ENCODE data around the gene CD46. TPM values are rescaled to one million over a fixed set of nuclear protein-coding genes. Genes with fewer than 3 reads are reported as not detected.
A peak's percentile ranks its signal among the peaks of the same experiment; 100 is the strongest.
"Not testable (repeated sequence)": the region's sequence is repeated elsewhere in the genome, so short reads cannot be mapped to it uniquely, and the experiment has no call there.

Gene CD46
- total RNA-seq (69.7 TPM), polyA plus RNA-seq (152 TPM)
- long read RNA-seq, donor 1, partial matches to known transcripts = 6 of 7 reads
- long read RNA-seq, donor 1, other reads (novel, unspliced or antisense) = 0 of 7 reads
- long read RNA-seq, donor 2, transcript CD46-203 (12 exons, 3,233 nt) = minor isoform, 5 of 41 reads
- long read RNA-seq, donor 2, transcript CD46-207 (12 exons, 3,281 nt) = major isoform, 6 of 41 reads
- long read RNA-seq, donor 2, partial matches to known transcripts = 17 of 41 reads
- long read RNA-seq, donor 2, other reads (novel, unspliced or antisense) = 0 of 41 reads
- long read RNA-seq, donor 3, transcript CD46-203 (12 exons, 3,233 nt) = major isoform, 6 of 50 reads
- long read RNA-seq, donor 3, partial matches to known transcripts = 30 of 50 reads
- long read RNA-seq, donor 3, other reads (novel, unspliced or antisense) = 0 of 50 reads
- long read RNA-seq, donor 4, partial matches to known transcripts = 14 of 27 reads
- long read RNA-seq, donor 4, other reads (novel, unspliced or antisense) = 0 of 27 reads
- long read RNA-seq, donor 5, transcript CD46-203 (12 exons, 3,233 nt) = minor isoform, 5 of 65 reads
- long read RNA-seq, donor 5, transcript CD46-204 (11 exons, 3,188 nt) = major isoform, 10 of 65 reads
- long read RNA-seq, donor 5, transcript CD46-207 (12 exons, 3,281 nt) = minor isoform, 5 of 65 reads
- long read RNA-seq, donor 5, partial matches to known transcripts = 34 of 65 reads
- long read RNA-seq, donor 5, other reads (novel, unspliced or antisense) = 0 of 65 reads
- long read RNA-seq, donor 6, partial matches to known transcripts = 23 of 37 reads
- long read RNA-seq, donor 6, other reads (novel, unspliced or antisense) = 0 of 37 reads
- long read RNA-seq, donor 7, transcript CD46-204 (11 exons, 3,188 nt) = major isoform, 11 of 86 reads
- long read RNA-seq, donor 7, partial matches to known transcripts = 59 of 86 reads
- long read RNA-seq, donor 7, other reads (novel, unspliced or antisense) = 0 of 86 reads
- long read RNA-seq, donor 8, partial matches to known transcripts = 0 of 9 reads
- long read RNA-seq, donor 8, other reads (novel, unspliced or antisense) = 0 of 9 reads
- long read RNA-seq, donor 9, partial matches to known transcripts = 11 of 22 reads
- long read RNA-seq, donor 9, other reads (novel, unspliced or antisense) = 0 of 22 reads
- long read RNA-seq, donor 10, transcript CD46-204 (11 exons, 3,188 nt) = major isoform, 7 of 25 reads
- long read RNA-seq, donor 10, transcript CD46-203 (12 exons, 3,233 nt) = minor isoform, 5 of 25 reads
- long read RNA-seq, donor 10, partial matches to known transcripts = 9 of 25 reads
- long read RNA-seq, donor 10, other reads (novel, unspliced or antisense) = 0 of 25 reads

DNA sequence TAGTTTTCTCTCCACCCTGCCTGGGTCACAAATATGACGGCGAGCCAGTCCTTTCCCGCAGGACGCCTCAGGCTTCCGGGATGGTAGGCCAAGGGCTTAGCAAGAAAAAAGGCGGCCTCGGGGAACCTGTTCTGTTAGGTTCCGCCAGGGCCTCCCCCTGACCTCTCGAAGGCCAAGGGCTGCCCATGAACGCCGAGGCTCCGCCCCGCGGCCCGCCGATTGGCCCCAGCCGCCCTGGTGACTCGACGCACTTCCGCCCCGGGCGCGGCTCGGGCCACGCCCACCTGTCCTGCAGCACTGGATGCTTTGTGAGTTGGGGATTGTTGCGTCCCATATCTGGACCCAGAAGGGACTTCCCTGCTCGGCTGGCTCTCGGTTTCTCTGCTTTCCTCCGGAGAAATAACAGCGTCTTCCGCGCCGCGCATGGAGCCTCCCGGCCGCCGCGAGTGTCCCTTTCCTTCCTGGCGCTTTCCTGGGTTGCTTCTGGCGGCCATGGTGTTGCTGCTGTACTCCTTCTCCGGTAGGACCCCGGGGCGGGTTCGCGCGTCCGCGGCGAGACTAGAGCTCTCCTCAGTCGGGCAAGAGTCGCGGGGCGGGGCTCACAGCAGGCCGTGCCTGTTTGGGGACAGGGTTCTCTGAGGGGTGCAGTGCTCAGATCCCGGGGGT lies at the start of gene CD46:
CD46 (plus strand) TSS at position 265 of the 666 bp plus-strand sequence; CDS start at position 424, 159 bp downstream.
- no peaks in the 10 kb centered on the region for H3K27me3 ChIP-seq (ENCODE audit: control insufficient read depth in 2 of 2, insufficient read depth in 1 of 2, low read length in 1 of 2)
- peak within 1 kb of the TSS; percentile 80 to 91 for H3K27ac ChIP-seq (ENCODE audit: low read depth in 1 of 2, low read length in 1 of 2)
- peak; percentile 75 to 95 (median 89) for DNase-seq (ENCODE audit: low read depth in 6 of 9, low spot score in 9 of 9)
- peaks cover 14 to 40% of the 10 kb centered on the region in 2 donors for H3K4me1 ChIP-seq (ENCODE audit: control insufficient read depth in 2 of 2, insufficient read depth in 2 of 2, low read length in 2 of 2)
- WGBS = under 1% methylated on average over 55 of the region's 55 CpGs
- no peaks in the 10 kb centered on the region for H3K36me3 ChIP-seq (ENCODE audit: control insufficient read depth in 2 of 2, insufficient read depth in 2 of 2, low read length in 1 of 2)
- H3K4me3 ChIP-seq (ENCODE audit: low read length in 2 of 2) = peak within 1 kb of the TSS; percentile 93
- peaks cover 1 to 4% of the 10 kb centered on the region in 2 donors for H3K9me3 ChIP-seq (ENCODE audit: control insufficient read depth in 2 of 2, insufficient read depth in 1 of 2, low read length in 1 of 2)

DNA sequence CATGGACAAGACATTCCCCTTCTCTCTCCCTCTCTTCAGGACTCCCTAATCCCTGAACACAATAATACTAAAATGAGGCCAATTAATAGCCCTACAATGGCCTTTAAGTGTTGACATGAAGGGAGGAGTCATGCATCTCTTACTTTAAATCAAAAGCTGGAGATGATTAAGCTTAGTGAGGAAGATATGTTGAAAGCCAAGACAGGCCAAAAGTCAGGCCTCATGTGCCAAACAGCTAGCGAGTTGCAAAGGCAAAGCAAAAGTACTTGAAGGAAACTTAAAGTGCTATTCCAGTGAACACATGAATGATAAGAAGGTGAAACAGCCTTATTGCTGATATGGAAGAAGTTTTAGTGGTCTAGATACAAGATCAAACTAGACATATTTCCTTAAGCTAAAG lies 49.5 kb upstream of the CD46 start:
- Histone ChIP-seq H3K4me1 (ENCODE audit: control insufficient read depth in 2 of 2, insufficient read depth in 2 of 2, low read length in 2 of 2) (no peaks in the 10 kb centered on the region), H3K27ac (ENCODE audit: low read depth in 1 of 2, low read length in 1 of 2) (no peak overlapping the region), H3K27me3 (ENCODE audit: control insufficient read depth in 2 of 2, insufficient read depth in 1 of 2, low read length in 1 of 2) (no peaks in the 10 kb centered on the region), H3K9me3 (ENCODE audit: control insufficient read depth in 2 of 2, insufficient read depth in 1 of 2, low read length in 1 of 2) (no peaks in the 10 kb centered on the region), H3K4me3 (ENCODE audit: low read length in 2 of 2) (no peak overlapping the region), H3K36me3 (ENCODE audit: control insufficient read depth in 2 of 2, insufficient read depth in 2 of 2, low read length in 1 of 2) (no peaks in the 10 kb centered on the region)
- WGBS = 99% methylated on average over 1 of the region's 1 CpG
- DNase-seq (ENCODE audit: low read depth in 6 of 9, low spot score in 9 of 9) = no peak

DNA sequence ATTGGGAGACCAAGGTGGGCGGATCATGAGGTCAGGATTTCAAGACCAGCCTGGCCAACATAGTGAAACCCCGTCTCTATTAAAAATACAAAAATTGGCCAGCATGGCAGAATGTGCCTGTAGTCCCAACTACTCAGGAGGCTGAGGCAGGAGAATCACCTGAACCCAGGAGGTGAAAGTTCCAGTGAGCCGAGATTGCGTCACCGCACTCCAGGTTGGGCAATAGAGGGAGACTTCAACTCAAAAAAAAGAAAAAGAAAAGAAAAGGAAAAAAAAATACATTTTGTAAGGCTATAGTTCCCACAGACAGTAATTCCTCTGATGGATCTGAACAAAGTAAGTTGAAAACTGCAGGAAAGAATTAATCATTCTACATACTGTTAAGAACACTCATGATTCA lies 48.1 kb upstream of the CD46 start:
- Histone ChIP-seq H3K4me3 (ENCODE audit: low read length in 2 of 2) (no peak overlapping the region), H3K27ac (ENCODE audit: low read depth in 1 of 2, low read length in 1 of 2) (no peak overlapping the region), H3K27me3 (ENCODE audit: control insufficient read depth in 2 of 2, insufficient read depth in 1 of 2, low read length in 1 of 2) (no peaks in the 10 kb centered on the region), H3K4me1 (ENCODE audit: control insufficient read depth in 2 of 2, insufficient read depth in 2 of 2, low read length in 2 of 2) (no peaks in the 10 kb centered on the region), H3K36me3 (ENCODE audit: control insufficient read depth in 2 of 2, insufficient read depth in 2 of 2, low read length in 1 of 2) (no peaks in the 10 kb centered on the region), H3K9me3 (ENCODE audit: control insufficient read depth in 2 of 2, insufficient read depth in 1 of 2, low read length in 1 of 2) (no peaks in the 10 kb centered on the region)
- no peak for DNase-seq (ENCODE audit: low read depth in 6 of 9, low spot score in 9 of 9)
- 89% methylated on average over 5 of the region's 5 CpGs for WGBS

DNA sequence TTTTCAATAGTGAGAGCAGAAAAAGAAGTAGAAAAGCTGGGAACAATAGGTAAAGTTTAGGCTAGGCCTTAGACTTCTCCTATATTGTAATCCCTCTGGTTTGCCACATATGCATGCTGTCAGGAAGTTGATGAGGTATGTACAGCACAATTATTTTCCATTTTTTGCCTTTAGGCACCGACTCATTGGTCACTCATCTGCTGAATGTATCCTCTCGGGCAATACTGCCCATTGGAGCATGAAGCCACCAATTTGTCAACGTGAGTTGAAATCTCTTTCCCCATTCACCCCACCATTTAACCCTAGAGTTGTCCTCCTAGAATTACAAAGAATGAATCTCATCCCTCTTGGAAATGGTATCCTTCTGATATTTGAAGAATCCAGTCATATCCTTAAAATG lies 43.9 kb upstream of the CD46 start:
- H3K4me3 ChIP-seq (ENCODE audit: low read length in 2 of 2); H3K4me1 ChIP-seq (ENCODE audit: control insufficient read depth in 2 of 2, insufficient read depth in 2 of 2, low read length in 2 of 2); DNase-seq (ENCODE audit: low read depth in 6 of 9, low spot score in 9 of 9); H3K36me3 ChIP-seq (ENCODE audit: control insufficient read depth in 2 of 2, insufficient read depth in 2 of 2, low read length in 1 of 2); H3K27ac ChIP-seq (ENCODE audit: low read depth in 1 of 2, low read length in 1 of 2); H3K27me3 ChIP-seq (ENCODE audit: control insufficient read depth in 2 of 2, insufficient read depth in 1 of 2, low read length in 1 of 2); H3K9me3 ChIP-seq (ENCODE audit: control insufficient read depth in 2 of 2, insufficient read depth in 1 of 2, low read length in 1 of 2): not testable (repeated sequence)
- 92% methylated on average over 3 of the region's 3 CpGs for WGBS

DNA sequence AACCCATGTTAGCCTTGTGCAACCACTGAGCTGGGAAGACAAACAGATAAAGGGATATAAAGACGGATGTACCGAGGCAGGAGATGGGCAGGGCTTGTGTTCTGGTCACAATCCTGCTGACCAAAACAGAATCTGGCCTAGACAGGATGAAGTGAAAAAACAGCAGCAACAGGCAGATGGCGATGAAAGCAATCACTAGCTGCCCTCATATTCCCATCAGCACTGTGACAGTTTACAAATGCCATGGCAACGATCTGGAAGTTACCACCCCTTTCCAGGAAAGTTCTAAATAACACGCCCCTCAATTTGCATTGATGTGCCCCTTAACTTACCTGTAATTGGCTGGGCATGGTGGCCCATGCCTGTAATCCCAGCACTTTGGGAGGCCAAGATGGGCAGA lies 40.6 kb upstream of the CD46 start:
- no peaks in the 10 kb centered on the region for H3K4me1 ChIP-seq (ENCODE audit: control insufficient read depth in 2 of 2, insufficient read depth in 2 of 2, low read length in 2 of 2)
- no peaks in the 10 kb centered on the region for H3K36me3 ChIP-seq (ENCODE audit: control insufficient read depth in 2 of 2, insufficient read depth in 2 of 2, low read length in 1 of 2)
- H3K4me3 ChIP-seq (ENCODE audit: low read length in 2 of 2) = no peak overlapping the region
- no peak overlapping the region for H3K27ac ChIP-seq (ENCODE audit: low read depth in 1 of 2, low read length in 1 of 2)
- H3K9me3 ChIP-seq (ENCODE audit: control insufficient read depth in 2 of 2, insufficient read depth in 1 of 2, low read length in 1 of 2) = no peaks in the 10 kb centered on the region
- 93% methylated on average over 5 of the region's 5 CpGs for WGBS
- DNase-seq (ENCODE audit: low read depth in 6 of 9, low spot score in 9 of 9) = no peak
- no peaks in the 10 kb centered on the region for H3K27me3 ChIP-seq (ENCODE audit: control insufficient read depth in 2 of 2, insufficient read depth in 1 of 2, low read length in 1 of 2)

DNA sequence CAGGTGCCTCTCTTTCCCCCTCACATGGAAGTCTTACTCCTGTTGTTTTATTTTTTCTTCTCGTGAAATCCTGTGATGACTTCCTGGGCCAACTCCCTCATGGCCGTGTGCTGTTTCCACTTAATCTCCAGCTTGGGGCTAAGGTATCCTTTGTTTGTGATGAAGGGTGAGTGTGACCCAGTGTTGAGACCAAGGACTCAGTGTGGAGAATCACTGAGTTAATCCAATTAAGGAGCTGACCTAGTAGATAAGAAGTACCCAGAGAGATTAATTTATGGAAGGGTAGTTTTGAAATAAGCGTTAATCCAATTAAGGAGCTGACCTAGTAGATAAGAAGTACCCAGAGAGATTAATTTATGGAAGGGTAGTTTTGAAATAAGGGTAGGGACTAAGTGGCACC lies 39.2 kb upstream of the CD46 start:
- H3K4me1 ChIP-seq (ENCODE audit: control insufficient read depth in 2 of 2, insufficient read depth in 2 of 2, low read length in 2 of 2); H3K27ac ChIP-seq (ENCODE audit: low read depth in 1 of 2, low read length in 1 of 2); H3K27me3 ChIP-seq (ENCODE audit: control insufficient read depth in 2 of 2, insufficient read depth in 1 of 2, low read length in 1 of 2); DNase-seq (ENCODE audit: low read depth in 6 of 9, low spot score in 9 of 9); H3K9me3 ChIP-seq (ENCODE audit: control insufficient read depth in 2 of 2, insufficient read depth in 1 of 2, low read length in 1 of 2); H3K4me3 ChIP-seq (ENCODE audit: low read length in 2 of 2); H3K36me3 ChIP-seq (ENCODE audit: control insufficient read depth in 2 of 2, insufficient read depth in 2 of 2, low read length in 1 of 2): not testable (repeated sequence)
- WGBS = 98% methylated on average over 3 of the region's 3 CpGs

DNA sequence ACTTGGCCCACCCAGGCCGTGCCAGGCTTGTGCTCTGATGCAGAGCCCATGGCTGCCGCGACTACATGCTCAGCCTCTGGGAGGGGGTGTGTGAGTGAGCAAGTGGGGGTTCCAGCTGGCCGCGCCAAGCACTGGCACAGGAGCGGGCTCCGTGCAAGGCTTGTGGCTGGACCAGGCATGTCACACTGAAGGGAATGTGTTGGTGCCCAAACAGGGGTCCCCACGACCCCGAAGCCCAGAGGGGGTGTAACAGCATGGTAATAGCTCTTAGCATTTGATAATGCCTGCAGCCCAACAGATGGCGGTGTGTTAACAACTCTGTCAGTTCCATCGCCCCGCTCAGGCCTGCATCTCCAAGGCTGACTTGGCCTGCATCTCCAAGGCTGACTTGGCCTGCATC lies 38.3 kb upstream of the CD46 start:
- no peak overlapping the region for H3K27ac ChIP-seq (ENCODE audit: low read depth in 1 of 2, low read length in 1 of 2)
- 98% methylated on average over 12 of the region's 12 CpGs for WGBS
- no peaks in the 10 kb centered on the region for H3K36me3 ChIP-seq (ENCODE audit: control insufficient read depth in 2 of 2, insufficient read depth in 2 of 2, low read length in 1 of 2)
- no peaks in the 10 kb centered on the region for H3K9me3 ChIP-seq (ENCODE audit: control insufficient read depth in 2 of 2, insufficient read depth in 1 of 2, low read length in 1 of 2)
- DNase-seq (ENCODE audit: low read depth in 6 of 9, low spot score in 9 of 9) = no peak
- H3K4me1 ChIP-seq (ENCODE audit: control insufficient read depth in 2 of 2, insufficient read depth in 2 of 2, low read length in 2 of 2) = no peaks in the 10 kb centered on the region
- H3K4me3 ChIP-seq (ENCODE audit: low read length in 2 of 2) = no peak overlapping the region
- no peaks in the 10 kb centered on the region for H3K27me3 ChIP-seq (ENCODE audit: control insufficient read depth in 2 of 2, insufficient read depth in 1 of 2, low read length in 1 of 2)

DNA sequence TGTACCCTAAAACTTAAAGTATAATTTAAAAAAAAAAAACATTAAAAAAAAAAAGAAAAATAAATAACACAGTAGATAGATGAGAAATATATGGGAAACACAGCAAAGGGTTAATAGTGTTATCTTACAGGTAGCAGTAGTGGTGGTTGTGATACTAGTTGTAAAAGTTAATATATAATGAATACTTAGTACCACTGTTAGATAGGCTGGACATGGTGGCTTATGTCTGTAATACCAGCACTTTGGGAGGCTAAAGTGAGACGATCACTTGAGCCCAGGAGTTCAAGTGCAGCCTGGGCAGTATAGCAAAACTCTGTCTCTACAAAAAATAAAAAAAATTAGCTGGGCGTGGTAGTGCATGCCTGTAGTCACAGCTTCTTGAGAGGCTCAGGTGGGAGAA lies 32.6 kb upstream of the CD46 start:
- Histone ChIP-seq H3K36me3 (ENCODE audit: control insufficient read depth in 2 of 2, insufficient read depth in 2 of 2, low read length in 1 of 2) (no peaks in the 10 kb centered on the region), H3K4me3 (ENCODE audit: low read length in 2 of 2) (no peak overlapping the region), H3K27me3 (ENCODE audit: control insufficient read depth in 2 of 2, insufficient read depth in 1 of 2, low read length in 1 of 2) (no peaks in the 10 kb centered on the region), H3K4me1 (ENCODE audit: control insufficient read depth in 2 of 2, insufficient read depth in 2 of 2, low read length in 2 of 2) (no peaks in the 10 kb centered on the region), H3K27ac (ENCODE audit: low read depth in 1 of 2, low read length in 1 of 2) (no peak overlapping the region), H3K9me3 (ENCODE audit: control insufficient read depth in 2 of 2, insufficient read depth in 1 of 2, low read length in 1 of 2) (no peaks in the 10 kb centered on the region)
- DNase-seq (ENCODE audit: low read depth in 6 of 9, low spot score in 9 of 9) = no peak
- WGBS = 99% methylated on average over 2 of the region's 2 CpGs
